HepG2 (cell line): Measurements from ENCODE around the gene TBL2. TPM values are rescaled to one million over a fixed set of nuclear protein-coding genes. Genes with fewer than 3 reads are reported as not detected.

ENCODE experiments used
- ATAC-seq: fragments of 200-7000 bp; cut with Tn5 transposase; 3 replicates; pipeline ENCODE4 v1.9.1; 2020; ENCODE audit warnings: mild to moderate bottlenecking, moderate library complexity
- BruUV-seq: library from RNA; stranded (reverse); fragments of 400-500 nt; replicated peaks from 2 replicates; lab custom pipeline; 2021; lab: Mats Ljungman, UMichigan
- CTCF ChIA-PET: fragments of 300-600 bp; formaldehyde crosslinking; extraction: SDS; loops from one replicate; lab custom pipeline; 2021; ENCODE audit warnings: low total read pairs, inconsistent platforms, low intra/inter-chr PET ratio; lab: Yijun Ruan, JAX
- POLR2A ChIA-PET: fragments of 350-600 bp; sonication (Branson Sonifier 250); formaldehyde crosslinking; loops from one replicate; lab custom pipeline; 2020; ENCODE audit warnings: antibody characterized with exemption, inconsistent platforms; lab: Yijun Ruan, JAX
- DNase-seq: peaks from one replicate; pipeline ENCODE4 v3.0.0-alpha.2; 2015; ENCODE audit warnings: low spot score
- FAIRE-seq: peaks from 3 replicates; lab custom pipeline; 2011; peaks lifted over from hg19 to GRCh38; lab: Jason Lieb, UNC
- H2AFZ ChIP-seq: one replicate; pipeline ENCODE4 v1.6.1; 2011; ENCODE audit warnings: low read length, inconsistent platforms
- H3K27ac ChIP-seq: fragments of 300-600 bp; 3 replicates; pipeline ENCODE4 v1.8.0; 2011; ENCODE audit warnings: mixed run types, mild to moderate bottlenecking, mixed read lengths, low read length, inconsistent platforms; ENCODE audit not compliant: insufficient read depth; ENCODE audit errors: extremely low read length
- H3K27me3 ChIP-seq, 2 experiments: fragments of 200-600 bp in 1 of 2; 2 replicates in 1 of 2; 3 replicates in 1 of 2; pipeline versions ENCODE4 v1.6.0 to v1.8.0; 2011; ENCODE audit warnings: low read length in 2 of 2, mild to moderate bottlenecking in 2 of 2, moderate library complexity in 2 of 2, inconsistent platforms in 1 of 2; ENCODE audit not compliant: insufficient read depth in 2 of 2, control insufficient read depth in 1 of 2
- H3K36me3 ChIP-seq, 2 experiments: fragments of 200-600 bp in 1 of 2; replicated peaks in 1 of 2; 2 replicates in 1 of 2; 3 replicates in 1 of 2; pipeline versions ENCODE4 v1.5.1 to v1.8.0; 2011; ENCODE audit warnings: low read length in 2 of 2, inconsistent platforms in 1 of 2; ENCODE audit not compliant: insufficient read depth in 2 of 2, control insufficient read depth in 1 of 2
- H3K4me1 ChIP-seq: 2 replicates; pipeline ENCODE4 v1.5.1; 2012; ENCODE audit warnings: low read length, inconsistent platforms; ENCODE audit not compliant: insufficient read depth
- H3K4me2 ChIP-seq: 2 replicates; pipeline ENCODE4 v1.6.0; 2011; ENCODE audit warnings: low read depth, low read length, inconsistent platforms
- H3K4me3 ChIP-seq, 3 experiments: fragments of 200-600 bp in 1 of 3; sonication (generic), shearing (Covaris generic) in 1 of 3; replicated peaks in 1 of 3; 2 replicates each; pipeline ENCODE4 v1.5.1; 2011 to 2016; ENCODE audit warnings: low read length in 3 of 3, inconsistent platforms in 2 of 3, low read depth in 2 of 3, mild to moderate bottlenecking in 2 of 3, control low read depth in 1 of 3, mixed read lengths in 1 of 3; ENCODE audit not compliant: insufficient read depth in 1 of 3
- H3K79me2 ChIP-seq: one replicate; pipeline ENCODE4 v1.6.1; 2011; ENCODE audit warnings: low read length, inconsistent platforms; ENCODE audit not compliant: insufficient read depth
- H3K9ac ChIP-seq: 2 replicates; pipeline ENCODE4 v1.6.0; 2011; ENCODE audit warnings: mild to moderate bottlenecking, low read depth, low read length, inconsistent platforms; ENCODE audit not compliant: insufficient read depth
- H3K9me3 ChIP-seq: 2 replicates; pipeline ENCODE4 v1.5.1; 2012; ENCODE audit warnings: mild to moderate bottlenecking, low read length
- H4K20me1 ChIP-seq: 2 replicates; pipeline ENCODE4 v1.6.0; 2011; ENCODE audit warnings: inconsistent platforms, mild to moderate bottlenecking, low read length, moderate library complexity; ENCODE audit not compliant: insufficient read depth
- AGO2 ChIP-seq: fragments of 200-400 bp; formaldehyde crosslinking; optimal IDR thresholded peaks from 2 replicates; pipeline ENCODE3; 2017; ENCODE audit warnings: mild to moderate bottlenecking, low read depth, low read length, moderate library complexity
- PAXIP1 ChIP-seq: sonication (generic); formaldehyde crosslinking; conservative IDR thresholded peaks from 2 replicates; pipeline ENCODE4 v1.4.0; 2020; ENCODE audit warnings: mild to moderate bottlenecking, missing genetic modification reagents, moderate library complexity
- POLR2A ChIP-seq, 2 experiments: IDR thresholded peaks; 2 replicates each; pipeline ENCODE4 v1.6.1; 2011; ENCODE audit warnings: low read depth in 2 of 2, low read length in 2 of 2, mild to moderate bottlenecking in 1 of 2, moderate library complexity in 1 of 2; ENCODE audit not compliant: insufficient read depth in 1 of 2
- POLR2AphosphoS5 ChIP-seq: IDR thresholded peaks from 2 replicates; pipeline ENCODE4 v1.6.1; 2012; ENCODE audit warnings: low read depth, low read length
- PRDM4 ChIP-seq: sonication (generic); formaldehyde crosslinking; IDR thresholded peaks from 2 replicates; pipeline ENCODE4 v1.9.0; 2021; ENCODE audit warnings: missing genetic modification reagents, borderline replicate concordance
- RBFOX2 ChIP-seq: fragments of 200-400 bp; formaldehyde crosslinking; IDR thresholded peaks from 2 replicates; pipeline ENCODE4 v1.6.1; 2017; ENCODE audit warnings: low read depth, mild to moderate bottlenecking, low read length
- ZNF451 ChIP-seq: sonication (generic); formaldehyde crosslinking; IDR thresholded peaks from 2 replicates; pipeline ENCODE4 v1.5.0; 2020; ENCODE audit warnings: mild to moderate bottlenecking, missing genetic modification reagents
- WGBS: methylation state at CpG from one replicate; pipeline ENCODE4 v1.1.6; 2017; ENCODE audit warnings: low lambda C conversion rate; 5-methylcytosine and 5-hydroxymethylcytosine counted together
- in situ Hi-C: cut with HindIII; loops from 2 replicates; pipeline ENCODE4 v1.10.0; 2017; ENCODE audit warnings: low pct_unique_long_range_greater_than_20kb; ENCODE audit not compliant: extremely low pct_ligation_motif_present
- intact Hi-C: fragments of 100-400 bp; cut with micrococcal nuclease; formaldehyde crosslinking; loops from one replicate; pipeline ENCODE4 v1.10.0; 2022; ENCODE audit not compliant: unreplicated experiment
- polyA plus RNA-seq, 8 experiments: library from polyadenylated mRNA; depleted of rRNA in 3 of 8; stranded (reverse) in 7 of 8; unstranded in 1 of 8; fragments of >200 nt; fragmentation: Illumina TruSeq in 4 of 8; extraction: Trizol in 4 of 8; gene quantifications; 2 replicates each; pipeline versions ENCODE4 v1.2.1 to v1.2.3, GENCODE V29; 2011 to 2016; ENCODE audit warnings: low read depth in 4 of 8, missing spikeins in 1 of 8, mixed read lengths in 1 of 8; ENCODE audit not compliant: insufficient read depth in 1 of 8
- total RNA-seq, 5 experiments: library from RNA; depleted of rRNA; stranded (reverse); fragments of >200 nt; fragmentation: Illumina TruSeq; extraction: Trizol; gene quantifications; 2 replicates each; pipeline ENCODE4 v1.2.3, GENCODE V29; 2016; ENCODE audit warnings: low read depth in 1 of 5

The TBL2 gene
- total and polyA plus RNA-seq, 2 of the 13 experiments (the other 11 are each of a cell fraction or from before 2014, with no cell fraction given) = 43.4 to 47.2 TPM

- DNase-seq (no peak), ATAC-seq (0 out of 3 replicates have a peak, but pooled peaks have one; percentile 15), FAIRE-seq (peak; percentile 42)
- H3K9me3 ChIP-seq = no peaks in the 10 kb centered on the region
- no peak overlapping the region for H2AFZ ChIP-seq
- ChIA-PET POLR2A (interaction anchor here (0.8 to 2.0 kb wide), 4 partner anchors 9 to 47 kb away, joined by 3 to 13 read pairs (median 4); partner anchors contain the start of genes BAZ1B, BCL7B and TBL2), CTCF (no interaction called here)
- in situ Hi-C loops = no loop called here
- peaks cover 5% of the 10 kb centered on the region; the same call in 1 of the 2 replicates for H4K20me1 ChIP-seq
- H3K4me2 ChIP-seq = no peak overlapping the region
- BruUV-seq = no TSS peak
- no peak overlapping the region for H3K9ac ChIP-seq
- no peaks in the 10 kb centered on the region for H3K27me3 ChIP-seq
- intact Hi-C loops = no loop called here
- no peak overlapping the region for H3K27ac ChIP-seq
- peaks cover 28% of the 10 kb centered on the region for H3K4me1 ChIP-seq
- WGBS = 91% methylated on average over 5 of the region's 5 CpGs
- no peak overlapping the region for H3K4me3 ChIP-seq
- no peaks in the 10 kb centered on the region for H3K79me2 ChIP-seq
- H3K36me3 ChIP-seq = peaks cover 22 to 41% of the 10 kb centered on the region in 2 experiments
- TF ChIP-seq POLR2A (IDR thresholded peaks at IDR 0.05; ENCODE audit: insufficient read depth in 1 of 2, low read depth in 2 of 2, low read length in 2 of 2) (0 out of 4 replicates have a peak, but pooled peaks of 1 of the 2 experiments have one; percentile 33), PRDM4 (CRISPR knock-in tag) (no peak), RBFOX2 (peak; percentile 64), PAXIP1 (no peak), ZNF451 (CRISPR knock-in tag) (no peak), POLR2AphosphoS5 (0 out of 2 replicates have a peak, but pooled peaks have one; percentile 14), AGO2 (peak; percentile 57)
Measured at GRCh38 chr7:73569042-73569608, 9.3 kb downstream of the TBL2 start.
